Endothelial cell of umbilical vein (primary cell): ENCODE data around the gene TLE3. TPM values are rescaled to one million over a fixed set of nuclear protein-coding genes. Genes with fewer than 3 reads are reported as not detected.

Source experiments
- BruUV-seq: library from RNA; stranded (reverse); fragments of 400-500 nt; replicated peaks from 2 replicates; lab custom pipeline; 2021; lab: Mats Ljungman, UMichigan
- CTCF ChIA-PET: fragments of 300-600, 350-600 bp; sonication (Branson Sonifier 250); formaldehyde crosslinking; loops from one replicate; lab custom pipeline; 2021; ENCODE audit warnings: antibody characterized with exemption, inconsistent platforms; lab: Charles Lee
- POLR2A ChIA-PET: fragments of 300-600, 350-600 bp; sonication (Branson Sonifier 250); formaldehyde crosslinking; loops from one replicate; lab custom pipeline; 2021; ENCODE audit warnings: antibody characterized with exemption, inconsistent platforms; lab: Charles Lee
- DNase-seq: peaks from one replicate; pipeline ENCODE4 v3.0.0-alpha.2; 2011; ENCODE audit warnings: low read depth, low spot score
- FAIRE-seq: peaks from 2 replicates; lab custom pipeline; 2011; peaks lifted over from hg19 to GRCh38; lab: Jason Lieb, UNC
- H2AFZ ChIP-seq: 2 replicates; pipeline ENCODE4 v1.6.0; 2012; ENCODE audit warnings: low read depth, low read length, control low read depth, inconsistent platforms
- H3K27ac ChIP-seq: 2 replicates; pipeline ENCODE4 v1.5.1; 2011; ENCODE audit warnings: low read depth, mild to moderate bottlenecking, control low read depth, low read length, moderate library complexity; ENCODE audit not compliant: insufficient read depth
- H3K27me3 ChIP-seq, 2 experiments: 2 replicates each; pipeline versions ENCODE4 v1.6.0 to v1.6.1; 2011; ENCODE audit warnings: low read length in 2 of 2, mixed read lengths in 1 of 2; ENCODE audit not compliant: control insufficient read depth in 2 of 2, insufficient read depth in 2 of 2
- H3K36me3 ChIP-seq, 2 experiments: 2 replicates in 1 of 2; 3 replicates in 1 of 2; pipeline ENCODE4 v1.5.1; 2011; ENCODE audit warnings: low read length in 2 of 2, mild to moderate bottlenecking in 1 of 2, moderate library complexity in 1 of 2; ENCODE audit not compliant: control insufficient read depth in 2 of 2, insufficient read depth in 2 of 2; ENCODE audit errors: extremely low read depth in 1 of 2
- H3K4me1 ChIP-seq: 3 replicates; pipeline ENCODE4 v1.5.1; 2011; ENCODE audit warnings: mild to moderate bottlenecking, low read length; ENCODE audit not compliant: control insufficient read depth, insufficient read depth; ENCODE audit errors: extremely low read depth
- H3K4me2 ChIP-seq: 2 replicates; pipeline ENCODE4 v1.6.1; 2011; ENCODE audit warnings: low read length, control low read depth, mixed read lengths; ENCODE audit not compliant: insufficient read depth
- H3K4me3 ChIP-seq, 3 experiments: fragments of 200-600 bp in 1 of 3; sonication (generic), shearing (Covaris generic) in 1 of 3; replicated peaks in 1 of 3; 2 replicates each; pipeline ENCODE4 v1.5.1; 2011 to 2016; ENCODE audit warnings: control low read depth in 3 of 3, low read length in 3 of 3, mild to moderate bottlenecking in 2 of 3, inconsistent platforms in 1 of 3, low read depth in 1 of 3, moderate library complexity in 1 of 3; ENCODE audit not compliant: insufficient read depth in 1 of 3
- H3K79me2 ChIP-seq: 2 replicates; pipeline ENCODE4 v1.6.0; 2012; ENCODE audit warnings: low read length, inconsistent platforms; ENCODE audit not compliant: control insufficient read depth, insufficient read depth
- H3K9ac ChIP-seq: replicated peaks from 2 replicates; pipeline ENCODE3; 2011; ENCODE audit warnings: low read length, control low read depth; ENCODE audit not compliant: insufficient read depth; ENCODE audit errors: extremely low read depth
- H3K9me1 ChIP-seq: replicated peaks from 3 replicates; pipeline ENCODE4 v1.6.0; 2011; ENCODE audit warnings: mild to moderate bottlenecking, low read length; ENCODE audit not compliant: control insufficient read depth, insufficient read depth; ENCODE audit errors: extremely low read depth
- H3K9me3 ChIP-seq: replicated peaks from 2 replicates; pipeline ENCODE4 v1.5.1; 2012; ENCODE audit warnings: low read length, inconsistent platforms; ENCODE audit not compliant: control insufficient read depth, insufficient read depth
- H4K20me1 ChIP-seq: replicated peaks from 2 replicates; pipeline ENCODE3; 2011; ENCODE audit warnings: mild to moderate bottlenecking, low read length; ENCODE audit not compliant: control insufficient read depth, insufficient read depth; ENCODE audit errors: extremely low read depth
- CTCF ChIP-seq, 2 donors: IDR thresholded peaks; 1 replicate in 1 of 2; 2 replicates in 1 of 2; pipeline ENCODE4 v1.5.1; 2011; ENCODE audit warnings: low read length in 2 of 2, mild to moderate bottlenecking in 2 of 2, moderate library complexity in 2 of 2, control low read depth in 1 of 2, inconsistent platforms in 1 of 2, low read depth in 1 of 2; ENCODE audit not compliant: insufficient read depth in 1 of 2; ENCODE audit errors: extremely low read depth in 1 of 2
- EZH2 ChIP-seq: IDR thresholded peaks from 2 replicates; pipeline ENCODE4 v1.6.1; 2012; ENCODE audit warnings: borderline replicate concordance, low read depth, mild to moderate bottlenecking, moderate library complexity, low read length, inconsistent platforms; ENCODE audit not compliant: severe bottlenecking
- FOS ChIP-seq: IDR thresholded peaks from 2 replicates; pipeline ENCODE4 v1.6.1; 2011; ENCODE audit warnings: mild to moderate bottlenecking, low read length, moderate library complexity, borderline replicate concordance; ENCODE audit not compliant: insufficient read depth
- GATA2 ChIP-seq: IDR thresholded peaks from 2 replicates; pipeline ENCODE4 v1.7.0; 2011; ENCODE audit warnings: low read depth, mild to moderate bottlenecking, moderate library complexity, mixed read lengths, low read length; ENCODE audit not compliant: insufficient read length, insufficient read depth
- JUN ChIP-seq: IDR thresholded peaks from 2 replicates; pipeline ENCODE4 v1.6.1; 2011; ENCODE audit warnings: borderline replicate concordance, low read depth; ENCODE audit not compliant: insufficient read length, insufficient read depth
- MAX ChIP-seq: IDR thresholded peaks from 2 replicates; pipeline ENCODE4 v1.6.1; 2011; ENCODE audit not compliant: insufficient read depth, insufficient read length
- MYC ChIP-seq: IDR thresholded peaks from one replicate; pipeline ENCODE4 v1.6.1; 2011; ENCODE audit warnings: mild to moderate bottlenecking, low read depth, low read length
- POLR2A ChIP-seq: IDR thresholded peaks from 2 replicates; pipeline ENCODE4 v1.6.1; 2012; ENCODE audit warnings: low read depth, mild to moderate bottlenecking, control low read depth, low read length
- POLR2AphosphoS5 ChIP-seq: IDR thresholded peaks from 2 replicates; pipeline ENCODE4 v1.6.1; 2012; ENCODE audit warnings: low read depth, mild to moderate bottlenecking, control low read depth, low read length, moderate library complexity; ENCODE audit not compliant: insufficient read depth
- dilution Hi-C: fragments of 300-500 bp; cut with MboI; formaldehyde crosslinking; loops from one replicate; pipeline ENCODE4 v1.15.0; 2019; ENCODE audit warnings: low sequenced_read_pairs; ENCODE audit not compliant: extremely low pct_ligation_motif_present
- intact Hi-C: fragments of 100-400 bp; cut with micrococcal nuclease; formaldehyde crosslinking; loops from one replicate; pipeline ENCODE4 v1.10.0; 2022
- polyA plus RNA-seq, 4 experiments: library from polyadenylated mRNA; depleted of rRNA in 3 of 4; stranded (reverse) in 3 of 4; unstranded in 1 of 4; fragments of >200 nt; gene quantifications; 2 replicates each; pipeline versions ENCODE4 v1.2.1 to v1.2.3, GENCODE V29; 2011 to 2012; ENCODE audit warnings: missing spikeins in 1 of 4
- total RNA-seq: library from RNA; stranded (reverse); gene quantifications from 2 replicates; pipeline ENCODE4 v1.2.3, GENCODE V29; 2021

The TLE3 gene
- total and polyA plus RNA-seq, 2 donors (not counting 3 experiments of a cell fraction or from before 2014, with no cell fraction given): 40.5 to 56.9 TPM

GRCh38 chr15:70059476-70060213, 38.1 kb downstream of the TLE3 start:
- POLR2A ChIA-PET: no interaction called here
- Histone ChIP-seq H3K4me3 (no peak overlapping the region), H3K9ac (no peak overlapping the region), H3K9me3 (no peaks in the 10 kb centered on the region), H3K9me1 (no peaks in the 10 kb centered on the region), H3K4me1 (peaks cover 6% of the 10 kb centered on the region), H3K79me2 (no peaks in the 10 kb centered on the region), H3K27ac (no peak overlapping the region), H4K20me1 (no peaks in the 10 kb centered on the region), H3K36me3 (peaks cover 26 to 75% of the 10 kb centered on the region in 2 experiments), H3K27me3 (no peaks in the 10 kb centered on the region), H3K4me2 (no peak overlapping the region), H2AFZ (no peak overlapping the region)
- CTCF ChIA-PET: no interaction called here
- no TSS peak for BruUV-seq
- FAIRE-seq (no peak), DNase-seq (no peak)
- intact Hi-C loops: no loop called here
- TF ChIP-seq MYC (no peak), JUN (no peak), GATA2 (no peak), MAX (no peak), FOS (no peak), POLR2A (no peak), EZH2 (no peak), CTCF (IDR thresholded peaks at IDR 0.05; ENCODE audit: extremely low read depth in 1 of 2, insufficient read depth in 1 of 2, low read depth in 1 of 2, low read length in 2 of 2) (no peak), POLR2AphosphoS5 (no peak)
- dilution Hi-C loops: no loop called here
